B cell (primary cell): ENCODE measurements around the gene ABCA8. TPM values are rescaled to one million over a fixed set of nuclear protein-coding genes. Genes with fewer than 3 reads are reported as not detected.

ENCODE experiments used
- ATAC-seq: fragments of 200-7000 bp; cut with Tn5 transposase; one replicate; pipeline ENCODE4 v1.10.0; 2021; ENCODE audit warnings: low read depth, mild to moderate bottlenecking, moderate number of reproducible peaks, moderate library complexity
- CTCF ChIA-PET: fragments of 350-600 bp; sonication (Branson Sonifier 250); formaldehyde crosslinking; loops from one replicate; lab custom pipeline; 2021; ENCODE audit warnings: antibody characterized with exemption, inconsistent platforms; lab: Charles Lee
- POLR2A ChIA-PET: fragments of 350-600 bp; sonication (Branson Sonifier 250); formaldehyde crosslinking; loops from one replicate; lab custom pipeline; 2021; ENCODE audit warnings: antibody characterized with exemption; lab: Charles Lee
- DNase-seq: peaks from one replicate; pipeline ENCODE4 v3.0.0; 2013
- H2AFZ ChIP-seq: 2 replicates; pipeline ENCODE4 v1.6.1; 2012; ENCODE audit warnings: mild to moderate bottlenecking, low read depth, low read length; ENCODE audit not compliant: insufficient read depth, poor library complexity, severe bottlenecking
- H3K27ac ChIP-seq, 2 donors: 1 replicate in 1 of 2; 2 replicates in 1 of 2; pipeline ENCODE4 v1.5.1; 2012 to 2013; ENCODE audit warnings: low read length in 2 of 2, mild to moderate bottlenecking in 2 of 2, moderate library complexity in 1 of 2
- H3K27me3 ChIP-seq, 4 experiments: fragments of 200-600 bp in 1 of 4; sonication (generic) in 1 of 4; replicated peaks in 1 of 4; 1 replicate in 2 of 4; 2 replicates in 2 of 4; pipeline versions ENCODE4 v1.6.1 to v1.7.0; 2013 to 2016; ENCODE audit warnings: low read length in 3 of 4, mild to moderate bottlenecking in 2 of 4, mixed read lengths in 1 of 4, moderate library complexity in 1 of 4; ENCODE audit not compliant: insufficient read depth in 4 of 4, control insufficient read depth in 3 of 4; ENCODE audit errors: control extremely low read depth in 1 of 4
- H3K36me3 ChIP-seq, 2 experiments: replicated peaks in 1 of 2; 1 replicate in 1 of 2; 2 replicates in 1 of 2; pipeline versions ENCODE4 v1.6.1 to v1.7.1; 2013; ENCODE audit warnings: low read length in 1 of 2; ENCODE audit not compliant: insufficient read depth in 2 of 2, control insufficient read depth in 1 of 2; ENCODE audit errors: control extremely low read depth in 1 of 2, extremely low read depth in 1 of 2
- H3K4me1 ChIP-seq, 2 donors: fragments of 200-600 bp in 1 of 2; sonication (generic) in 1 of 2; 1 replicate in 1 of 2; 2 replicates in 1 of 2; pipeline versions ENCODE4 v1.5.1 to v1.6.1; 2013 to 2017; ENCODE audit warnings: low read length in 2 of 2; ENCODE audit not compliant: control insufficient read depth in 2 of 2, insufficient read depth in 2 of 2
- H3K4me2 ChIP-seq: replicated peaks from 2 replicates; pipeline ENCODE3; 2012; ENCODE audit warnings: mild to moderate bottlenecking, low read depth, low read length; ENCODE audit not compliant: poor library complexity, severe bottlenecking
- H3K4me3 ChIP-seq, 5 experiments: fragments of 200-600 bp in 1 of 5; sonication (generic) in 1 of 5; 1 replicate in 3 of 5; 2 replicates in 2 of 5; pipeline versions ENCODE4 v1.5.1 to v1.7.0; 2011 to 2016; ENCODE audit warnings: low read length in 4 of 5, mild to moderate bottlenecking in 4 of 5, low read depth in 2 of 5, control low read depth in 1 of 5, moderate library complexity in 1 of 5; ENCODE audit not compliant: insufficient read depth in 1 of 5; ENCODE audit errors: control extremely low read depth in 1 of 5, extremely low read depth in 1 of 5
- H3K79me2 ChIP-seq: fragments of 200-600 bp; sonication (generic); one replicate; pipeline ENCODE4 v1.6.0; 2016; ENCODE audit warnings: low read length; ENCODE audit not compliant: control insufficient read depth, insufficient read depth
- H3K9ac ChIP-seq: fragments of 200-600 bp; sonication (generic); 2 replicates; pipeline ENCODE4 v1.6.1; 2017; ENCODE audit warnings: mild to moderate bottlenecking, low read length, moderate library complexity
- H3K9me3 ChIP-seq, 3 donors: one replicate each; pipeline versions ENCODE4 v1.6.1 to v1.7.1; 2013; ENCODE audit warnings: low read length in 2 of 3; ENCODE audit not compliant: control insufficient read depth in 2 of 3, insufficient read depth in 1 of 3; ENCODE audit errors: control extremely low read depth in 1 of 3
- H4K20me1 ChIP-seq: 2 replicates; pipeline ENCODE4 v1.6.0; 2012; ENCODE audit warnings: mild to moderate bottlenecking, low read length; ENCODE audit not compliant: insufficient read depth, control insufficient read depth, poor library complexity, severe bottlenecking
- H3K27ac Mint-ChIP-seq: one replicate; pipeline ENCODE4 v1.8.0; 2021; ENCODE audit warnings: mixed read lengths
- H3K27me3 Mint-ChIP-seq: one replicate; pipeline ENCODE4 v1.8.0; 2021; ENCODE audit warnings: mixed read lengths
- H3K4me1 Mint-ChIP-seq: one replicate; pipeline ENCODE4 v1.8.0; 2021; ENCODE audit warnings: mixed read lengths
- H3K4me3 Mint-ChIP-seq: one replicate; pipeline ENCODE4 v1.8.0; 2021; ENCODE audit warnings: mixed read lengths
- H3K9me3 Mint-ChIP-seq: one replicate; pipeline ENCODE4 v1.8.0; 2022; ENCODE audit warnings: mixed read lengths; ENCODE audit not compliant: insufficient read depth
- CTCF ChIP-seq: fragments of 200-600 bp; IDR thresholded peaks from one replicate; pipeline ENCODE4 v1.8.0; 2022; ENCODE audit warnings: antibody characterized with exemption, mild to moderate bottlenecking
- EZH2 ChIP-seq: IDR thresholded peaks from 2 replicates; pipeline ENCODE4 v1.6.1; 2012; ENCODE audit warnings: borderline replicate concordance, low read depth, mild to moderate bottlenecking, moderate library complexity, low read length; ENCODE audit not compliant: insufficient read depth, poor library complexity, severe bottlenecking
- WGBS: methylation state at CpG from one replicate; pipeline ENCODE4 v1.1.5; 2013; ENCODE audit warnings: missing lambda C conversion rate; ENCODE audit not compliant: insufficient coverage; 5-methylcytosine and 5-hydroxymethylcytosine counted together
- intact Hi-C: fragments of 100-400 bp; cut with micrococcal nuclease; formaldehyde crosslinking; loops from one replicate; pipeline ENCODE4 v1.10.0; 2022
- polyA plus RNA-seq: library from polyadenylated mRNA; depleted of rRNA; stranded (reverse); fragments of >200 nt; gene quantifications from 2 replicates; pipeline ENCODE4 v1.2.3, GENCODE V29; 2012
- total RNA-seq, 2 donors: library from RNA; stranded (reverse); fragments of 120-200 nt in 1 of 2; gene quantifications; 1 replicate in 1 of 2; 2 replicates in 1 of 2; pipeline versions ENCODE4 v1.2.3 to v1.2.4, GENCODE V29; 2013 to 2022

The ABCA8 gene
- total and polyA plus RNA-seq, 2 donors (not counting 1 experiment from before 2014, with no cell fraction given): not detected

- Histone ChIP-seq H4K20me1 (no peaks in the 10 kb centered on the region), H3K4me2 (no peak overlapping the region), H2AFZ (no peak overlapping the region), H3K9me3 (peaks cover 0 to 1% (median 0%) of the 10 kb centered on the region in 3 donors), H3K27me3 (no peaks in the 10 kb centered on the region), H3K9ac (no peak overlapping the region), H3K4me3 (no peak overlapping the region), H3K4me1 (no peaks in the 10 kb centered on the region), H3K27ac (no peak overlapping the region), H3K36me3 (no peaks in the 10 kb centered on the region), H3K79me2 (no peaks in the 10 kb centered on the region)
- Mint-ChIP-seq H3K4me1 (no peaks in the 10 kb centered on the region), H3K27me3 (no peaks in the 10 kb centered on the region), H3K27ac (no peak overlapping the region), H3K9me3 (no peaks in the 10 kb centered on the region), H3K4me3 (no peak overlapping the region)
- DNase-seq (no peak), ATAC-seq (no peak)
- CTCF ChIA-PET: no interaction called here
- TF ChIP-seq CTCF: no peak
- no peak for TF ChIP-seq EZH2
- intact Hi-C loops: no loop called here
- POLR2A ChIA-PET: no interaction called here
- WGBS: 88% methylated on average over 3 of the region's 4 CpGs
Observed at GRCh38 chr17:68993112-68993511, 37.9 kb upstream of the ABCA8 start.

- no peaks in the 10 kb centered on the region for H3K4me1 ChIP-seq
- POLR2A ChIA-PET: no interaction called here
- no peaks in the 10 kb centered on the region for H3K36me3 ChIP-seq
- no peaks in the 10 kb centered on the region for H4K20me1 ChIP-seq
- intact Hi-C loops: no loop called here
- Mint-ChIP-seq H3K4me1 (no peaks in the 10 kb centered on the region), H3K4me3 (no peak overlapping the region), H3K27ac (no peak overlapping the region), H3K27me3 (no peaks in the 10 kb centered on the region), H3K9me3 (no peaks in the 10 kb centered on the region)
- TF ChIP-seq CTCF (no peak), EZH2 (no peak)
- H3K9ac ChIP-seq: no peak overlapping the region
- H2AFZ ChIP-seq: no peak overlapping the region
- 80% methylated on average over 2 of the region's 4 CpGs for WGBS
- no peak overlapping the region for H3K4me3 ChIP-seq
- H3K79me2 ChIP-seq: no peaks in the 10 kb centered on the region
- no peak overlapping the region for H3K27ac ChIP-seq
- no peaks in the 10 kb centered on the region for H3K9me3 ChIP-seq
- H3K27me3 ChIP-seq: no peaks in the 10 kb centered on the region
- ATAC-seq (no peak), DNase-seq (no peak)
- CTCF ChIA-PET: interaction anchor here (0.6 to 0.7 kb wide), 2 partner anchors 82 to 348 kb away, joined by 3 read pairs; no protein-coding TSS in a partner anchor
- H3K4me2 ChIP-seq: no peak overlapping the region
Observed at GRCh38 chr17:68987966-68988365, 32.8 kb upstream of the ABCA8 start.
